Bronchus fibroblast of lung (primary cell): Measurements from ENCODE around the gene SOHLH2. TPM values are rescaled to one million over a fixed set of nuclear protein-coding genes. Genes with fewer than 3 reads are reported as not detected.

Experiments
- total RNA-seq: library from RNA; depleted of rRNA; stranded (reverse); fragments of >200 nt; gene quantifications from 2 replicates; pipeline ENCODE4 v1.2.3, GENCODE V29; 2015

SOHLH2 gene
- 0.34 and 1.0 TPM in 2 replicates for total RNA-seq

GRCh38 chr13:36214163-36214921, at the start of gene SOHLH2:
SOHLH2 (minus strand) TSS chr13:36214556; CDS start chr13:36214526, 30 bp downstream.

GRCh38 chr13:36131222-36131930, 83.0 kb downstream of the SOHLH2 start, which contains the start of gene DCLK1:
DCLK1 (minus strand) TSS chr13:36131382.

Other genes starting within 250 kb of the SOHLH2 start
- gene DCLK1, start 83.2 kb downstream of the SOHLH2 start, total RNA-seq = 1.3 and 1.8 TPM in 2 replicates
- 2.5 and 3.7 TPM in 2 replicates for gene CCDC169, start 83.3 kb upstream of the SOHLH2 start, total RNA-seq
- gene SPART, start 131.8 kb upstream of the SOHLH2 start, total RNA-seq = 23.0 and 46.4 TPM in 2 replicates
- gene CCNA1, start 217.9 kb upstream of the SOHLH2 start, total RNA-seq = 1.0 TPM in 2 replicates